Measurements from ENCODE around the gene PPFIA3.

- TF ChIP-seq EZH2 (IDR thresholded peaks at IDR 0.05; ENCODE audit: borderline replicate concordance, low read length) (no peak), CTCF (conservative IDR thresholded peaks at IDR 0.05 in 1 of 2, IDR thresholded peaks at IDR 0.05 in 1 of 2; ENCODE audit: extremely low read depth in 1 of 2, insufficient read depth in 1 of 2, low read depth in 1 of 2, low read length in 2 of 2) (peak in 1 of 2 donors; percentile 33)
Observed at GRCh38 chr19:49127674-49128544, 8.6 kb downstream of the PPFIA3 start.
